ENCODE results near the gene GKN1. TPM values are rescaled to one million over a fixed set of nuclear protein-coding genes. Genes with fewer than 3 reads are reported as not detected.

Gene GKN1
- total RNA-seq, 2 experiments from 2014 or later, result not detected

- no peak for ATAC-seq (ENCODE audit: poor library complexity)
- H3K4me3 Mint-ChIP-seq, result no peak overlapping the region
- peaks cover 16% of the 10 kb centered on the region for H3K27me3 Mint-ChIP-seq
- intact Hi-C loops (cut with DNase I, micrococcal nuclease), result no loop called here
- H3K9me3 Mint-ChIP-seq, result no peaks in the 10 kb centered on the region
- no peaks in the 10 kb centered on the region for H3K36me3 Mint-ChIP-seq (ENCODE audit: low read depth)
- no peak for TF ChIP-seq CTCF (IDR thresholded peaks at IDR 0.05)
- Histone ChIP-seq H3K27ac (ENCODE audit: low read depth in 1 of 2, low read length in 2 of 2) (no peak overlapping the region), H3K4me3 (ENCODE audit: low read length) (no peak overlapping the region), H3K27me3 (ENCODE audit: control insufficient read depth in 1 of 2, insufficient read depth in 2 of 2, low read length in 2 of 2) (peaks cover 2 to 5% of the 10 kb centered on the region in 2 experiments), H3K9me3 (ENCODE audit: control insufficient read depth in 1 of 2, insufficient read depth in 1 of 2, low read length in 2 of 2) (no peaks in the 10 kb centered on the region), H3K36me3 (ENCODE audit: insufficient read depth, low read length) (no peaks in the 10 kb centered on the region), H3K4me1 (ENCODE audit: insufficient read depth, low read length) (no peaks in the 10 kb centered on the region)
- no peaks in the 10 kb centered on the region for H3K4me1 Mint-ChIP-seq (ENCODE audit: low read depth)
- ChIA-PET POLR2A (no interaction called here), CTCF (interaction anchor here (0.5 kb wide), 1 partner anchor 19 kb away, joined by 3 read pairs; the partner anchor contains the start of gene ANTXR1)
- H3K27ac Mint-ChIP-seq, result no peak overlapping the region
- no peak for DNase-seq
Measured at GRCh38 chr2:68993660-68994059, 19.2 kb downstream of the GKN1 start.

GRCh38 chr2:68994864-68995263 lies 20.4 kb downstream of the GKN1 start:
- H3K36me3 Mint-ChIP-seq (ENCODE audit: low read depth), result no peaks in the 10 kb centered on the region
- no peak overlapping the region for H3K27ac ChIP-seq (ENCODE audit: low read depth in 1 of 2, low read length in 2 of 2)
- H3K27me3 ChIP-seq (ENCODE audit: control insufficient read depth in 1 of 2, insufficient read depth in 2 of 2, low read length in 2 of 2), result peaks cover 2 to 5% of the 10 kb centered on the region in 2 experiments
- DNase-seq (no peak), ATAC-seq (ENCODE audit: poor library complexity) (no peak)
- H3K4me3 ChIP-seq (ENCODE audit: low read length), result no peak overlapping the region
- intact Hi-C loops (cut with DNase I, micrococcal nuclease), result no loop called here
- peaks cover 2% of the 10 kb centered on the region for H3K9me3 Mint-ChIP-seq
- no peaks in the 10 kb centered on the region for H3K4me1 Mint-ChIP-seq (ENCODE audit: low read depth)
- H3K4me3 Mint-ChIP-seq, result no peak overlapping the region
- no peak overlapping the region for H3K27ac Mint-ChIP-seq
- no peaks in the 10 kb centered on the region for H3K4me1 ChIP-seq (ENCODE audit: insufficient read depth, low read length)
- peaks cover 25% of the 10 kb centered on the region for H3K27me3 Mint-ChIP-seq
- no peaks in the 10 kb centered on the region for H3K9me3 ChIP-seq (ENCODE audit: control insufficient read depth in 1 of 2, insufficient read depth in 1 of 2, low read length in 2 of 2)
- no peaks in the 10 kb centered on the region for H3K36me3 ChIP-seq (ENCODE audit: insufficient read depth, low read length)
- CTCF ChIA-PET, result no interaction called here
- POLR2A ChIA-PET, result no interaction called here
- TF ChIP-seq CTCF (IDR thresholded peaks at IDR 0.05), result no peak

- no peaks in the 10 kb centered on the region for H3K4me1 Mint-ChIP-seq (ENCODE audit: low read depth)
- TF ChIP-seq CTCF (IDR thresholded peaks at IDR 0.05), result no peak
Measured at GRCh38 chr2:68995916-68996315, 21.5 kb downstream of the GKN1 start.

More at GRCh38 chr2:68995916-68996315, 21.5 kb downstream of the GKN1 start:
- Mint-ChIP-seq H3K9me3 (peaks cover 4% of the 10 kb centered on the region), H3K27ac (no peak overlapping the region), H3K4me3 (no peak overlapping the region), H3K27me3 (peaks cover 28% of the 10 kb centered on the region), H3K36me3 (ENCODE audit: low read depth) (no peaks in the 10 kb centered on the region)
- ChIA-PET POLR2A (interaction anchor here (0.6 kb wide), 1 partner anchor 437 kb away, joined by 3 read pairs; no protein-coding TSS in a partner anchor), CTCF (no interaction called here)
- ATAC-seq (ENCODE audit: poor library complexity) (no peak), DNase-seq (no peak)
- Histone ChIP-seq H3K36me3 (ENCODE audit: insufficient read depth, low read length) (no peaks in the 10 kb centered on the region), H3K4me3 (ENCODE audit: low read length) (no peak overlapping the region), H3K27ac (ENCODE audit: low read depth in 1 of 2, low read length in 2 of 2) (no peak overlapping the region), H3K4me1 (ENCODE audit: insufficient read depth, low read length) (no peaks in the 10 kb centered on the region), H3K27me3 (ENCODE audit: control insufficient read depth in 1 of 2, insufficient read depth in 2 of 2, low read length in 2 of 2) (peaks cover 2 to 5% of the 10 kb centered on the region in 2 experiments), H3K9me3 (ENCODE audit: control insufficient read depth in 1 of 2, insufficient read depth in 1 of 2, low read length in 2 of 2) (no peaks in the 10 kb centered on the region)
- intact Hi-C loops (cut with DNase I, micrococcal nuclease), result no loop called here

All from CD4-positive, alpha-beta T cell (primary cell).